ENCODE results near the gene LPP. TPM values are rescaled to one million over a fixed set of nuclear protein-coding genes. Genes with fewer than 3 reads are reported as not detected.

Gene LPP
- total and polyA plus RNA-seq, 5 donors from 2014 or later, result 14.5 to 102 (median 21.7) TPM

GRCh38 chr3:188670446-188670845 lies 516.5 kb downstream of the LPP start:
- Mint-ChIP-seq H3K9me3 (peaks cover 0 to 3% (median 0%) of the 10 kb centered on the region in 7 donors), H3K27me3 (no peaks in the 10 kb centered on the region), H3K36me3 (peaks cover 11% of the 10 kb centered on the region), H3K4me3 (no peak overlapping the region), H3K27ac (no peak overlapping the region), H3K4me1 (peaks cover 0 to 17% (median 6%) of the 10 kb centered on the region in 4 donors)
- no peaks in the 10 kb centered on the region for H3K9me3 ChIP-seq (ENCODE audit: control insufficient read depth in 2 of 2, low read length in 2 of 2)
- no peak overlapping the region for H3K4me3 ChIP-seq (ENCODE audit: low read depth, low read length)
- ATAC-seq (ENCODE audit: low read depth in 2 of 2) (no peak), DNase-seq (no peak)
- no peak overlapping the region for H3K27ac ChIP-seq (ENCODE audit: insufficient read depth, low read length, poor library complexity, severe bottlenecking)
- no peaks in the 10 kb centered on the region for H3K4me1 ChIP-seq (ENCODE audit: control insufficient read depth, insufficient read depth, low read length, poor library complexity, severe bottlenecking)
- H3K36me3 ChIP-seq (ENCODE audit: control insufficient read depth, insufficient read depth, low read length), result no peaks in the 10 kb centered on the region
- no peaks in the 10 kb centered on the region for H3K27me3 ChIP-seq (ENCODE audit: control insufficient read depth, insufficient read depth, low read length)

GRCh38 chr3:188671971-188672370 lies 518.0 kb downstream of the LPP start:
- DNase-seq, result no peak
- no peak for ATAC-seq (ENCODE audit: low read depth in 2 of 2)
- Mint-ChIP-seq H3K4me1 (peaks cover 0 to 17% (median 6%) of the 10 kb centered on the region in 4 donors), H3K4me3 (no peak overlapping the region), H3K27me3 (no peaks in the 10 kb centered on the region), H3K27ac (no peak overlapping the region), H3K9me3 (peaks cover 0 to 3% (median 0%) of the 10 kb centered on the region in 7 donors), H3K36me3 (peaks cover 11% of the 10 kb centered on the region)
- H3K4me3 ChIP-seq (ENCODE audit: low read depth, low read length), result no peak overlapping the region
- H3K27me3 ChIP-seq (ENCODE audit: control insufficient read depth, insufficient read depth, low read length), result no peaks in the 10 kb centered on the region
- no peaks in the 10 kb centered on the region for H3K36me3 ChIP-seq (ENCODE audit: control insufficient read depth, insufficient read depth, low read length)
- no peaks in the 10 kb centered on the region for H3K4me1 ChIP-seq (ENCODE audit: control insufficient read depth, insufficient read depth, low read length, poor library complexity, severe bottlenecking)
- no peaks in the 10 kb centered on the region for H3K9me3 ChIP-seq (ENCODE audit: control insufficient read depth in 2 of 2, low read length in 2 of 2)
- no peak overlapping the region for H3K27ac ChIP-seq (ENCODE audit: insufficient read depth, low read length, poor library complexity, severe bottlenecking)

- no peak overlapping the region for H3K4me3 Mint-ChIP-seq
- H3K27ac Mint-ChIP-seq, result no peak overlapping the region
- no peaks in the 10 kb centered on the region for H3K4me1 ChIP-seq (ENCODE audit: control insufficient read depth, insufficient read depth, low read length, poor library complexity, severe bottlenecking)
- H3K27ac ChIP-seq (ENCODE audit: insufficient read depth, low read length, poor library complexity, severe bottlenecking), result no peak overlapping the region
- H3K9me3 ChIP-seq (ENCODE audit: control insufficient read depth in 2 of 2, low read length in 2 of 2), result no peaks in the 10 kb centered on the region
- H3K36me3 ChIP-seq (ENCODE audit: control insufficient read depth, insufficient read depth, low read length), result peaks cover 2% of the 10 kb centered on the region
- H3K27me3 ChIP-seq (ENCODE audit: control insufficient read depth, insufficient read depth, low read length), result no peaks in the 10 kb centered on the region
- H3K36me3 Mint-ChIP-seq, result peaks cover 11% of the 10 kb centered on the region
- H3K4me3 ChIP-seq (ENCODE audit: low read depth, low read length), result no peak overlapping the region
- no peaks in the 10 kb centered on the region for H3K27me3 Mint-ChIP-seq
- peaks cover 0 to 3% (median 1%) of the 10 kb centered on the region in 7 donors for H3K9me3 Mint-ChIP-seq
- ATAC-seq (ENCODE audit: low read depth in 2 of 2) (no peak), DNase-seq (no peak)
- peaks cover 0 to 17% (median 6%) of the 10 kb centered on the region in 4 donors for H3K4me1 Mint-ChIP-seq
These were observed 518.9 kb downstream of the LPP start for GRCh38 chr3:188672840-188673239.

GRCh38 chr3:188673646-188674186 lies 519.8 kb downstream of the LPP start:
- no peak overlapping the region for H3K4me3 Mint-ChIP-seq
- H3K9me3 Mint-ChIP-seq, result peaks cover 0 to 3% (median 1%) of the 10 kb centered on the region in 7 donors
- H3K4me1 Mint-ChIP-seq, result peaks cover 0 to 17% (median 8%) of the 10 kb centered on the region in 4 donors
- Histone ChIP-seq H3K27ac (ENCODE audit: insufficient read depth, low read length, poor library complexity, severe bottlenecking) (no peak overlapping the region), H3K4me3 (ENCODE audit: low read depth, low read length) (no peak overlapping the region), H3K9me3 (ENCODE audit: control insufficient read depth in 2 of 2, low read length in 2 of 2) (no peaks in the 10 kb centered on the region), H3K36me3 (ENCODE audit: control insufficient read depth, insufficient read depth, low read length) (peaks cover 2% of the 10 kb centered on the region), H3K27me3 (ENCODE audit: control insufficient read depth, insufficient read depth, low read length) (no peaks in the 10 kb centered on the region), H3K4me1 (ENCODE audit: control insufficient read depth, insufficient read depth, low read length, poor library complexity, severe bottlenecking) (no peaks in the 10 kb centered on the region)
- ATAC-seq (ENCODE audit: low read depth in 2 of 2) (no peak), DNase-seq (no peak)
- H3K36me3 Mint-ChIP-seq, result peaks cover 10% of the 10 kb centered on the region
- H3K27ac Mint-ChIP-seq, result no peak overlapping the region
- no peaks in the 10 kb centered on the region for H3K27me3 Mint-ChIP-seq

- Mint-ChIP-seq H3K4me1 (peaks cover 0 to 17% (median 8%) of the 10 kb centered on the region in 4 donors), H3K9me3 (peaks cover 0 to 2% (median 0%) of the 10 kb centered on the region in 7 donors), H3K27me3 (no peaks in the 10 kb centered on the region), H3K27ac (no peak overlapping the region), H3K36me3 (peaks cover 7% of the 10 kb centered on the region), H3K4me3 (no peak overlapping the region)
- no peak overlapping the region for H3K27ac ChIP-seq (ENCODE audit: insufficient read depth, low read length, poor library complexity, severe bottlenecking)
- no peak overlapping the region for H3K4me3 ChIP-seq (ENCODE audit: low read depth, low read length)
- H3K27me3 ChIP-seq (ENCODE audit: control insufficient read depth, insufficient read depth, low read length), result no peaks in the 10 kb centered on the region
- no peak for ATAC-seq (ENCODE audit: low read depth in 2 of 2)
- DNase-seq, result no peak
- H3K9me3 ChIP-seq (ENCODE audit: control insufficient read depth in 2 of 2, low read length in 2 of 2), result no peaks in the 10 kb centered on the region
- H3K36me3 ChIP-seq (ENCODE audit: control insufficient read depth, insufficient read depth, low read length), result peaks cover 2% of the 10 kb centered on the region
- H3K4me1 ChIP-seq (ENCODE audit: control insufficient read depth, insufficient read depth, low read length, poor library complexity, severe bottlenecking), result no peaks in the 10 kb centered on the region
These were observed 520.6 kb downstream of the LPP start for GRCh38 chr3:188674595-188674994.

- Mint-ChIP-seq H3K4me3 (no peak overlapping the region), H3K36me3 (no peaks in the 10 kb centered on the region), H3K4me1 (peaks cover 0 to 10% (median 4%) of the 10 kb centered on the region in 4 donors), H3K27ac (no peak overlapping the region), H3K9me3 (peaks cover 0 to 3% (median 0%) of the 10 kb centered on the region in 7 donors), H3K27me3 (no peaks in the 10 kb centered on the region)
- H3K36me3 ChIP-seq (ENCODE audit: control insufficient read depth, insufficient read depth, low read length), result peaks cover 2% of the 10 kb centered on the region
- no peaks in the 10 kb centered on the region for H3K4me1 ChIP-seq (ENCODE audit: control insufficient read depth, insufficient read depth, low read length, poor library complexity, severe bottlenecking)
- H3K4me3 ChIP-seq (ENCODE audit: low read depth, low read length), result no peak overlapping the region
- DNase-seq, result no peak
- no peaks in the 10 kb centered on the region for H3K9me3 ChIP-seq (ENCODE audit: control insufficient read depth in 2 of 2, low read length in 2 of 2)
- H3K27me3 ChIP-seq (ENCODE audit: control insufficient read depth, insufficient read depth, low read length), result no peaks in the 10 kb centered on the region
- no peak for ATAC-seq (ENCODE audit: low read depth in 2 of 2)
- H3K27ac ChIP-seq (ENCODE audit: insufficient read depth, low read length, poor library complexity, severe bottlenecking), result no peak overlapping the region
These were observed 523.4 kb downstream of the LPP start for GRCh38 chr3:188677344-188677743.

- Mint-ChIP-seq H3K9me3 (peaks cover 0 to 3% (median 0%) of the 10 kb centered on the region in 7 donors), H3K27ac (no peak overlapping the region), H3K4me1 (peaks cover 2 to 17% (median 6%) of the 10 kb centered on the region in 4 donors), H3K4me3 (no peak overlapping the region), H3K36me3 (no peaks in the 10 kb centered on the region), H3K27me3 (no peaks in the 10 kb centered on the region)
- Histone ChIP-seq H3K9me3 (ENCODE audit: control insufficient read depth in 2 of 2, low read length in 2 of 2) (no peaks in the 10 kb centered on the region), H3K4me1 (ENCODE audit: control insufficient read depth, insufficient read depth, low read length, poor library complexity, severe bottlenecking) (no peaks in the 10 kb centered on the region), H3K27me3 (ENCODE audit: control insufficient read depth, insufficient read depth, low read length) (no peaks in the 10 kb centered on the region), H3K4me3 (ENCODE audit: low read depth, low read length) (no peak overlapping the region), H3K27ac (ENCODE audit: insufficient read depth, low read length, poor library complexity, severe bottlenecking) (no peak overlapping the region), H3K36me3 (ENCODE audit: control insufficient read depth, insufficient read depth, low read length) (peaks cover 2% of the 10 kb centered on the region)
- ATAC-seq (ENCODE audit: low read depth in 2 of 2), result no peak
- DNase-seq, result no peak
These were observed 526.2 kb downstream of the LPP start for GRCh38 chr3:188680189-188680588.

GRCh38 chr3:188680605-188681004 lies 526.6 kb downstream of the LPP start:
- H3K9me3 Mint-ChIP-seq, result peaks cover 0 to 3% (median 0%) of the 10 kb centered on the region in 7 donors
- no peak overlapping the region for H3K27ac Mint-ChIP-seq

More at GRCh38 chr3:188680605-188681004, 526.6 kb downstream of the LPP start:
- Mint-ChIP-seq H3K36me3 (no peaks in the 10 kb centered on the region), H3K4me3 (no peak overlapping the region), H3K27me3 (no peaks in the 10 kb centered on the region), H3K4me1 (peaks cover 3 to 17% (median 6%) of the 10 kb centered on the region in 4 donors)
- Histone ChIP-seq H3K27ac (ENCODE audit: insufficient read depth, low read length, poor library complexity, severe bottlenecking) (no peak overlapping the region), H3K4me3 (ENCODE audit: low read depth, low read length) (no peak overlapping the region), H3K36me3 (ENCODE audit: control insufficient read depth, insufficient read depth, low read length) (peaks cover 2% of the 10 kb centered on the region), H3K27me3 (ENCODE audit: control insufficient read depth, insufficient read depth, low read length) (no peaks in the 10 kb centered on the region), H3K9me3 (ENCODE audit: control insufficient read depth in 2 of 2, low read length in 2 of 2) (no peaks in the 10 kb centered on the region), H3K4me1 (ENCODE audit: control insufficient read depth, insufficient read depth, low read length, poor library complexity, severe bottlenecking) (no peaks in the 10 kb centered on the region)
- DNase-seq, result no peak
- no peak for ATAC-seq (ENCODE audit: low read depth in 2 of 2)

Data from CD4-positive, CD25-positive, alpha-beta regulatory T cell (primary cell).